Measurements from ENCODE around the gene RTN4IP1.
"Not testable (repeated sequence)": the region's sequence is repeated elsewhere in the genome, so short reads cannot be mapped to it uniquely, and the experiment has no call there.

The RTN4IP1 gene

GRCh38 chr6:106555767-106556166 lies 73.5 kb downstream of the RTN4IP1 start:
- TF ChIP-seq CTCF (IDR thresholded peaks at IDR 0.05; ENCODE audit: insufficient read depth, low read depth, low read length, missing control alignments) = no peak
- no peak overlapping the region for H3K4me3 ChIP-seq (ENCODE audit: low read depth, low read length)
- DNase-seq (ENCODE audit: low read depth) = no peak

GRCh38 chr6:106553440-106553839 lies 75.9 kb downstream of the RTN4IP1 start:
- peak; percentile 37 for DNase-seq (ENCODE audit: low read depth)
- H3K4me3 ChIP-seq (ENCODE audit: low read depth, low read length) = no peak overlapping the region
- TF ChIP-seq CTCF (IDR thresholded peaks at IDR 0.05; ENCODE audit: insufficient read depth, low read depth, low read length, missing control alignments) = no peak

GRCh38 chr6:106551155-106551554 lies 78.1 kb downstream of the RTN4IP1 start:
- no peak for DNase-seq (ENCODE audit: low read depth)
- no peak overlapping the region for H3K4me3 ChIP-seq (ENCODE audit: low read depth, low read length)
- no peak for TF ChIP-seq CTCF (IDR thresholded peaks at IDR 0.05; ENCODE audit: insufficient read depth, low read depth, low read length, missing control alignments)

- no peak for TF ChIP-seq CTCF (IDR thresholded peaks at IDR 0.05; ENCODE audit: insufficient read depth, low read depth, low read length, missing control alignments)
- no peak overlapping the region for H3K4me3 ChIP-seq (ENCODE audit: low read depth, low read length)
- DNase-seq (ENCODE audit: low read depth) = no peak
Observed at GRCh38 chr6:106549521-106549920, 79.8 kb downstream of the RTN4IP1 start.

- not testable (repeated sequence) for H3K4me3 ChIP-seq (ENCODE audit: low read depth, low read length); DNase-seq (ENCODE audit: low read depth)
Observed at GRCh38 chr6:106548926-106549455, 80.3 kb downstream of the RTN4IP1 start.

GRCh38 chr6:106547601-106548453 lies 81.5 kb downstream of the RTN4IP1 start:
- no peak for TF ChIP-seq CTCF (IDR thresholded peaks at IDR 0.05; ENCODE audit: insufficient read depth, low read depth, low read length, missing control alignments)
- no peak for DNase-seq (ENCODE audit: low read depth)
- H3K4me3 ChIP-seq (ENCODE audit: low read depth, low read length) = no peak overlapping the region

GRCh38 chr6:106546691-106547414 lies 82.4 kb downstream of the RTN4IP1 start:
- TF ChIP-seq CTCF (IDR thresholded peaks at IDR 0.05; ENCODE audit: insufficient read depth, low read depth, low read length, missing control alignments) = no peak
- DNase-seq (ENCODE audit: low read depth) = no peak

More at GRCh38 chr6:106546691-106547414, 82.4 kb downstream of the RTN4IP1 start:
- no peak overlapping the region for H3K4me3 ChIP-seq (ENCODE audit: low read depth, low read length)
